Measurements from ENCODE around the gene PDE4D.

Gene PDE4D

DNA sequence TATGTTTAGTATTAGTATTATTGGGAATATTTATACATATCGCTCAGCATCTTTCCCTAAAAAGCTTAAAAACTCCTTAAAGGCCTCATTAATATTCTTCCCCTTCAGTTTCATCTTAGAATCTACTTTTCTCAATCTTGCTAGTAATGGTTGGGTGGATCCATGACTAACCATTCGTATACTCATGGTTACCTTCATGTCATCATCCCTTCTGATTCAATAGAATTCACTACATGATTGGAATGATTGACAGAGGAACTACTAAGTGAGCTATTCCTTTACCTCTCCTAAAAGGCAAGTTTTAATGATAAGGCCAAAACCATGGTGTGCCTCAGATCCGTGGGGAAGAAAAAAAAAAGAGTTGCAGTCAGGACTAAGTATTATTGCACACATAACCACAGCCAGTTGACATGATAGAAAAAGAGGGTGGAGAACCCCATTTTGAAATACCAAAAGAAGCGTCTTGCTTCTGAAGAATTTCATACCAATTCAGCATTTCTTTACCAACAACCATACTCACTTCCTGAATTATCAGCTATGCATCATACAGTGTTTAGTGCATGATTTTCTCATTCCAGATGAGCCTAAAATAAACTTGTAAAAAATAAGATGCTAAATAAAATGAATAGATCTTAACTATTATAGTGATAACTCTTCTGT is 624.6 kb downstream of the PDE4D start:
- no peak for DNase-seq

- DNase-seq, result no peak
Observed at GRCh38 chr5:59267033-59267432, 626.5 kb downstream of the PDE4D start.

GRCh38 chr5:59266410-59266809 is 627.1 kb downstream of the PDE4D start:
- no peak for DNase-seq

- DNase-seq, result no peak
Observed at GRCh38 chr5:59264639-59265245, 628.8 kb downstream of the PDE4D start.

DNA sequence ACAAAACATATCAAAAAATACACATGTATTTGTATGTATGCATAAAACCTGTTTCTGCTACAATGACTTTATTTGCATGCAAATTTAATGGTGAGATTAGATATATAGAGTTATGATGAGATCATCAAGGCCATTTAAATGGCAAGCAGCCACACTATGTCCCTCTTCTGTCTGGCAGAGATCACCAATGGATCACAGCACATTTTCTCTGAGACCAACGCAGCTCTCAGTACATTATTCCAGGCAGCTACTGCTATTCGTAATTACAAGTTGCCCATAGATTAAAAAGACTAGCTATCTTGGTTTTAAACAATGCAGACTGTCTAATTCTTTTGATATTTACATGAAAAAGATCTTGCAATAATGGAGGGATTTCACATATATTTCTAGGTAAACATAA is 629.5 kb downstream of the PDE4D start:
- DNase-seq, result no peak

DNA sequence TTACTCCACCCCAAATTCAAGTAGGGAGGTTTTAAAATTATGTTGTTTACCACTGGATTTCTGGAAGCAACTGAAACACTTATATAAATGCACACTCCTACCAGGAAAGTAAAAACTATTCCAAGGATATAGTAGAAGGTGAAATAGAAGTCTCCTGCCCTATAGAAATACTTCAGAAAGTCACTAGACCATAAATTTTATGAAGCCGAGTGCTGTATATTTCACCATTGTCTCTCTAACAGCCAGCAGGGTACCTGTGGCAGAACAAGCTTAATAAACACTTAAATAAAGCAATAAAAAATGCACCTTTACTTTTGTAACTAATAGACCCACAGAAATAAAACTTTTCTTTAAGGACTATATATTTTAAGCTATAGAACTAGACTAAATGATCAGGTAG is 631.6 kb downstream of the PDE4D start:
- DNase-seq, result no peak

DNA sequence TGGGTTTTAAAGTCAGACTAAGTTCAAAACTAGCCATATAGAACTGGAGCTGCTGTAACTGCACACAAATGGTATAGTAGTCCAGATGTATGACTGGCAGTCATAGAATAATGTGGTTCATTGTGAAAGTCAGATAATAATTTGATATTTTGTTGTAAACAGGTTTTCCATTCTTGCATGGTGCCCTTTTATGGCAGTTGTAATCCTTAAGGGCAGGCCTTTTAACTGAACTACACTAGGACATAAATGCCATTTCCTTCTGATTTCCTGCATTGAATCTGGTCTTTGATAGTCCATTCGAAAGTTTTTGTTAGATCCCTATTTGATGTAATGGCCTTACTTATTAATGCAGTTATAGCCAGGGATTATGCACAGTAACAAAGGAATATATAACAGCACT is 632.6 kb downstream of the PDE4D start:
- no peak for DNase-seq

DNA sequence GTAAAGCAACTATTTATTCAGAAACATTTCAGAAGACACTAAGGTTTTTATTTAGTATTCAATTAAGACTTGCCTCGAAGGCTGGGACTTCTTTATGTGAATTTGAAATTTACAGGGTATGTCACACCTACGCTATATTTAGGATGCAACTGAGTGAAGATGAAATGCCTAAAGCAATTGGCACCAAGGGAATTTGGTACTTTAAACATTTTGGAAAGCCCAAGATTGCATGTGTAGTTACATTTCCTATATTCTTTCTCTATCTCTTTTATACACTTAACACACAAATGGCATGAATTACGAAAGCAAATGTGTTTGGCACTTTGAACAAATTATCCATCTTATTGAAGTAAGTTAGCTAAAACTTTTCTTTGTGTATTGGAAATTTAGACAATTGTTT is 633.3 kb downstream of the PDE4D start:
- no peak for DNase-seq

DNA sequence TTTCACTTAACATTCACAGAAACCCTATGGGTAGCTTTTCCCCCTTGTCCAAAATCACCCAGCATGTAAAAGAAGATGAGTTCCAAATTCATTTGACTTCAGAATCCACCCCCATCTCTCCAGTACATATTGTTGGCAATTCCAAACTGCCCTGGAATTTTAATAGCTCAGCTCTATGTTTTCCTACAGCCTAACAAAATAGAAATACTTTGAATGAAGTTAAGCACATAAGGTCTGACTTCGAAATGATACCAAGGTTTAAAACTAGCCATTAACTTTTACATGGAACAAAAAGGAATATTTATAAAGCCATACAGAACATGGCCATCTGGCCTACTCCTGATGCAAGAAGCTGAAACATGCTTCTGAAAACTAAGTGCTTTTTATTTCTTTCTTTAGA is 634.3 kb downstream of the PDE4D start:
- no peak for DNase-seq

DNA sequence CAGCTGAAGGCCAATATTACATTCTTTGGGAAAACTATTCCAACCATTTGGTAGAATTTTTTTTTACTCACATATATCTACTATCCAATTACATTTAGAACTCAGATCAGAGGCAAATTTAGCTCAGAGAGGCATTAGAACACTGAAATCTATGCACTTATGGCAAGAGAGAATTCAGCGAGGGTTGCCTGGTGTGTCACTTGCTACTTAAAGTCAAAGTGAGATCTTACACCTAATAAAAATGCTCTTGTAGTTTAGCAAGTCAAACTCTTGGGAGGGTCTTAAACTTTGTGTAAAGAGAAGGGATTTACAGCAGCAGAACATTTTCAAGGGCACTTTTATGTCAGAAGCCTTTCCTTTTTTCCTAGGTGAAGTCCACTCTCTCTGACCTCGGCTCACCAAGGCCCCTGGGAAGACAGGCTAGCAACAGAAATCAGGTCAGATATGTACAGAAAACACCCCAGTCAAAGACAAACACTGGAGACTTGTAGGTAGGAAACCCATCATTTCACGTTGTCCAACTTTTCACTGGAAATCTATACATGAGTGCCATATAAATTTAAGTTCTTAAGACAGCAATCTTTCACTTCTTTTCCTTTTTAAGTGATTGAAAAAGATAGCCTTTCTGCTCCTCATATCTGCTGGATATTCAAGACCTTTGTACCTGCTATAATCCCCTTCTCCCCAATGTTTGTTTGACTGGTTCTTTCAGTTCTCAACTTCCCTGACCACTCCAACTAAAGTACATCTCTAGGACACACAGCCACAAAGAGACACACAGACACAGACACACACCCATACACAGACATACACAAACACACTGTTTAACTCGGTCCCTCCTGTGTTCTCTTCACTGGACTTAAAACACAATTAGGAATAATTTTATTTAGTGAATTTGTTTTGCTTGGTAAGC is 635.8 kb downstream of the PDE4D start:
- DNase-seq, result no peak

DNA sequence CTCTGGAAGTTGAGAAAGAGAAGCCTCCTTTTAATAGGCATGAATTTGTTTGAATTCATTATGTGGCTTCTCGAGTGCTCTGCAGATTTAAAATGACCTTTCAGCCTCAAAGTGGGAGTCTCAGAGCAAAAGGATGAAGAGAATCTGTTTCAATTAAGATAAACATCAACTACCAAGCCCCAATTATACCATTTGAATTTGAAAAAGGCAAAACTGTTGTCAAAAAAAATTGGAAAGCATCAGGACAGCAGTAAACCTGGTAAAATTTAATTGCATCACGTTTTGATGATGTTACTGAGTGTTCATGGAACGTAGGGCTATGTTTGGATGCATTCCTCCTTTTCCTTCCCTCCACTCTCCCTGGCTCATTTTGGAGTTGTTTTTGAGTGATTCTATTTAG is 637.2 kb downstream of the PDE4D start:
- no peak for DNase-seq

- no peak for DNase-seq
Observed at GRCh38 chr5:59254055-59254687, 639.4 kb downstream of the PDE4D start.

DNA sequence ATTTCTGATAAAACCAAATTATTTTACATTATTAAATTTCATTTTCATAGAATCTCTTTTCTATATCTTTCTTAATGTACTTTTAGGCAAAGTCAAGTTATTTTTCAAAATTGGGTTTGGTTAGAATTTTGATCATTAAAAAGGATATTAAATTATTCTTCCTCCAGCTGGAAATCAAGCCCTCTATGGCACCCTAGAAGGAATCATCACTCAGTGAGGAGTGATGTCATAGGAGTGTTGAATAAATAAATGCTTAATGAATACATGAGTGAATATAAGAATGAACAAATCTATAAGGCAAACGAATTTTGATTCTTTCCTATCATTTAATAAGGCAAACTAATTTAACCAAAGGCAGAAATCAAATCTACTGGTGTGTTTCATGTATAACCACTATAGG is 639.9 kb downstream of the PDE4D start:
- no peak for DNase-seq

- no peak for DNase-seq
Observed at GRCh38 chr5:59251627-59252026, 641.9 kb downstream of the PDE4D start.

DNA sequence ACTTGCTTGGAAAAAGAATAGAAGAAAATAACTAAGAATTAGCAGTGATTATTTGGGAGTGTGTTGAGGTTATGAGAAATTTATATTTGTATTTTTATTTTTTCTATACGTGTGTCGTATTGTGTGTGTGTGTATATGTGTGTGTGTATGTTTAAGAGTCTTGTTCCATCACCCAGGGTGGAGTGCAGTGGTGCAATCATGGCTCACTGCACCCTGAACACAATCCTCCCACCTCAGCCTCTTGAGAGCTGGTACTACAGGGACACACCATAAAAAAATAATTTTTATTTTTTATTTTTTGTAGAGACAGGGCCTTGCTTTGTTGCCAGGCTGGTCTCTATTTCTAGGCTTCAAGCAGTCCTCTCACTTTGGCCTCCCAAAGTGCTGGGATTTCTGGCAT is 643.8 kb downstream of the PDE4D start:
- DNase-seq, result no peak

- no peak for DNase-seq
Observed at GRCh38 chr5:59249160-59249559, 644.4 kb downstream of the PDE4D start.

DNA sequence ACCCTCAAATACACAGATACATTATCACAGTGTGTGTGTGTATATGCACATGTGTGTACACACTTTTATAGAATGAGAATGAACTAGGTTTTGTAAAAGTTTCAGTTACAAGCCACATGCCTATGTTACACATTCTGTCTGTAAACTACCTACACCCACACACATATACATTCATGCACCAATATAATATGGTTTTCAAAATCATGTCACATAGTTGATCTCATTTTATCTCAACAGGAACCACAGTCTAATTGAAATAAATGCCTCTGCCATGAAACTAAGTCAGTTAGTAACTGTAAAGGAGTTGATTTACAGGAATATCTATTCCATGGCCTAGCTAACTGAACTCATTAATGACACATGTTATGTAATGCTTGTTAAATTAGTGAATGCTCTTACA is 646.6 kb downstream of the PDE4D start:
- no peak for DNase-seq

- no peak for DNase-seq
Observed at GRCh38 chr5:59246145-59246869, 647.2 kb downstream of the PDE4D start.

- DNase-seq, result no peak
Observed at GRCh38 chr5:59245198-59245597, 648.3 kb downstream of the PDE4D start.

DNA sequence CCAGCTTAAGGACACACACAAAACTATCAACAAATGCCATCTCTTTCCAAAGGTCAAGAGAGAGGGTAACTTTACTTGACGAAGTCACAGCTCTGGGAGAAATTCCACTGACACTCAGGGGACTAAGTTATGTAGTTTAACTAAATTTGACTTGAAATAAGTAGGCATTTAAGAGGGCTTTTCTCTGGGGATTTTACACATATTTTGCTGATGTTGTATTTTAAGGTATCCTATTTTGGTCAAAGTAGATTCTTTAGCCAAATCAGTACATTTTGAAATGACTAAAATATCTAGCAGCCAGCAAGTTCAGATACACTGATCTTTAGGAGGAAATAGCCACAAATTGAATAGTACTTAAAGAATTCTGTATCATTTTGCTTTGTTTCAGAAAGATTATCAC is 652.0 kb downstream of the PDE4D start:
- DNase-seq, result no peak

DNA sequence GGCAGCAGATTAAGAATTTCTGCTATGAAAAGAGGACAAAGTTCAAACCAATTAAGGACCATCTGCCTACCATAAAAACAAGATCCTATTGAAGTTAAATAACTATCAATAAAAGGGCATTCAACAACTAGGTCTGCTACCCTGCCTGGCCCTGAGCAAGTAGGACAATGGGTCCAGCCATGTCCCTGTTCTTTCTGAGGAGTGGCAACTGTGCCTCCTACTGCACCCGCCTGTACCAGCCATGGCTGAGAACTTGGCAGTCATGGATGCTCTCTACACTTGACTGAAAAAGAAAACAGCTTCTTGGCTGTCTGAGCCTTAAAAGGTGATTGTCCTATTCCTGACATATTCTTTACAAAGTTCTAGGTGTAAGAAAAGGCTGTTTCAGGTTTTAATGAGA is 652.4 kb downstream of the PDE4D start:
- peak; percentile 46 for DNase-seq

GRCh38 chr5:59238126-59238902 is 655.2 kb downstream of the PDE4D start:
- DNase-seq, result no peak

Measured in NCI-H82 (cell line).